Trophoblast cell (in vitro differentiated cells and primary cell): ENCODE data around the gene DCTPP1.

ENCODE experiments used
- DNase-seq, 2 donors: peaks; one replicate each; pipeline ENCODE4 v3.0.0-alpha.2; 2016
- H2AFZ ChIP-seq: 2 replicates; pipeline ENCODE4 v1.6.1; 2013; ENCODE audit warnings: low read length, moderate library complexity, mild to moderate bottlenecking; ENCODE audit not compliant: insufficient read depth, poor library complexity
- H2AK5ac ChIP-seq: 2 replicates; pipeline ENCODE4 v1.6.1; 2013; ENCODE audit warnings: mild to moderate bottlenecking, low read length
- H2BK120ac ChIP-seq: 2 replicates; pipeline ENCODE4 v1.6.1; 2013; ENCODE audit warnings: low read length, mild to moderate bottlenecking, moderate library complexity; ENCODE audit not compliant: insufficient read depth, poor library complexity
- H2BK12ac ChIP-seq: 2 replicates; pipeline ENCODE4 v1.6.1; 2013; ENCODE audit warnings: mild to moderate bottlenecking, low read length, moderate library complexity
- H2BK5ac ChIP-seq: 2 replicates; pipeline ENCODE4 v1.6.1; 2013; ENCODE audit warnings: low read length, low read depth, moderate library complexity, mild to moderate bottlenecking; ENCODE audit not compliant: poor library complexity
- H3K14ac ChIP-seq: 2 replicates; pipeline ENCODE4 v1.6.1; 2013; ENCODE audit warnings: mild to moderate bottlenecking, low read length
- H3K18ac ChIP-seq: 2 replicates; pipeline ENCODE4 v1.6.1; 2013; ENCODE audit warnings: mild to moderate bottlenecking, low read length
- H3K23ac ChIP-seq: 2 replicates; pipeline ENCODE4 v1.6.1; 2013; ENCODE audit warnings: low read length
- H3K27ac ChIP-seq: 2 replicates; pipeline ENCODE4 v1.5.1; 2013; ENCODE audit warnings: low read depth, mild to moderate bottlenecking, inconsistent platforms, low read length, moderate library complexity
- H3K27me3 ChIP-seq: 2 replicates; pipeline ENCODE4 v1.6.1; 2013; ENCODE audit warnings: inconsistent platforms, mild to moderate bottlenecking, low read length, moderate library complexity; ENCODE audit not compliant: insufficient read depth
- H3K36me3 ChIP-seq, 2 experiments: 1 replicate in 1 of 2; 2 replicates in 1 of 2; pipeline ENCODE4 v1.6.1; 2013; ENCODE audit warnings: low read length in 2 of 2, mild to moderate bottlenecking in 2 of 2, moderate library complexity in 1 of 2; ENCODE audit not compliant: insufficient read depth in 2 of 2, control insufficient read depth in 1 of 2
- H3K4ac ChIP-seq: 2 replicates; pipeline ENCODE4 v1.6.1; 2013; ENCODE audit warnings: low read depth, mild to moderate bottlenecking, low read length, moderate library complexity
- H3K4me1 ChIP-seq, 2 experiments: 1 replicate in 1 of 2; 2 replicates in 1 of 2; pipeline ENCODE4 v1.6.1; 2013; ENCODE audit warnings: low read length in 2 of 2, mild to moderate bottlenecking in 2 of 2, moderate library complexity in 1 of 2; ENCODE audit not compliant: insufficient read depth in 2 of 2, control insufficient read depth in 1 of 2
- H3K4me2 ChIP-seq: 2 replicates; pipeline ENCODE4 v1.6.1; 2013; ENCODE audit warnings: inconsistent platforms, mild to moderate bottlenecking, low read length, moderate library complexity
- H3K4me3 ChIP-seq: 2 replicates; pipeline ENCODE4 v1.5.1; 2013; ENCODE audit warnings: mild to moderate bottlenecking, low read depth, low read length, inconsistent platforms
- H3K79me1 ChIP-seq: one replicate; pipeline ENCODE4 v1.6.1; 2013; ENCODE audit warnings: low read length
- H3K79me2 ChIP-seq: 2 replicates; pipeline ENCODE4 v1.6.1; 2013; ENCODE audit warnings: low read length, mild to moderate bottlenecking; ENCODE audit not compliant: control insufficient read depth, insufficient read depth, poor library complexity
- H3K9ac ChIP-seq: 2 replicates; pipeline ENCODE4 v1.6.1; 2013; ENCODE audit warnings: mild to moderate bottlenecking, low read length
- H3K9me3 ChIP-seq: 2 replicates; pipeline ENCODE4 v1.6.1; 2013; ENCODE audit warnings: low read depth, mild to moderate bottlenecking, control low read depth, inconsistent platforms, low read length; ENCODE audit not compliant: insufficient read depth
- H4K12ac ChIP-seq: 2 replicates; pipeline ENCODE4 v1.6.1; 2013; ENCODE audit warnings: low read depth, mild to moderate bottlenecking, low read length, moderate library complexity
- H4K8ac ChIP-seq: 2 replicates; pipeline ENCODE4 v1.6.1; 2013; ENCODE audit warnings: low read depth, mild to moderate bottlenecking, low read length, moderate library complexity
- H4K91ac ChIP-seq: one replicate; pipeline ENCODE4 v1.6.1; 2013; ENCODE audit warnings: low read depth, mild to moderate bottlenecking, low read length, moderate library complexity
- WGBS: extraction: QIAGEN DNeasy Blood & Tissue Kit; methylation state at CpG from one replicate; pipeline ENCODE4 v1.1.7; 2013; ENCODE audit warnings: missing lambda C conversion rate; ENCODE audit not compliant: insufficient read length, insufficient coverage; ENCODE audit errors: extremely low coverage; 5-methylcytosine and 5-hydroxymethylcytosine counted together

The DCTPP1 gene

GRCh38 chr16:30439720-30440348 is 10.0 kb upstream of the DCTPP1 start:
- Histone ChIP-seq H3K4me3 (no peak overlapping the region), H3K9me3 (peaks cover 3% of the 10 kb centered on the region), H3K18ac (no peak overlapping the region), H3K23ac (no peak overlapping the region), H2BK5ac (no peak overlapping the region), H4K91ac (no peak overlapping the region), H3K9ac (no peak overlapping the region), H4K8ac (no peak overlapping the region), H3K4me2 (no peak overlapping the region), H2BK12ac (no peak overlapping the region), H3K79me1 (no peaks in the 10 kb centered on the region), H4K12ac (no peak overlapping the region), H2AFZ (no peak overlapping the region), H3K79me2 (peaks cover under 1% of the 10 kb centered on the region), H3K4ac (no peak overlapping the region), H3K27me3 (no peaks in the 10 kb centered on the region), H3K4me1 (peaks cover 2 to 3% of the 10 kb centered on the region in 2 experiments), H3K36me3 (no peaks in the 10 kb centered on the region), H2BK120ac (no peak overlapping the region), H3K14ac (no peak overlapping the region), H3K27ac (no peak overlapping the region), H2AK5ac (no peak overlapping the region)
- DNase-seq, result no peak
- WGBS, result no CpG with 5 or more reads among the region's 6 CpGs

GRCh38 chr16:30438835-30439234 is 9.0 kb upstream of the DCTPP1 start:
- H2AFZ ChIP-seq, result no peak overlapping the region
- no peak overlapping the region for H4K12ac ChIP-seq
- no peak overlapping the region for H2AK5ac ChIP-seq
- H3K9ac ChIP-seq, result no peak overlapping the region
- H3K36me3 ChIP-seq, result no peaks in the 10 kb centered on the region
- no peak overlapping the region for H4K91ac ChIP-seq
- no CpG with 5 or more reads among the region's 5 CpGs for WGBS
- no peak overlapping the region for H2BK5ac ChIP-seq
- no peak overlapping the region for H2BK120ac ChIP-seq
- H3K27me3 ChIP-seq, result no peaks in the 10 kb centered on the region
- H3K18ac ChIP-seq, result no peak overlapping the region
- no peaks in the 10 kb centered on the region for H3K79me2 ChIP-seq
- H2BK12ac ChIP-seq, result no peak overlapping the region
- H3K27ac ChIP-seq, result no peak overlapping the region
- H3K4ac ChIP-seq, result no peak overlapping the region
- no peak overlapping the region for H4K8ac ChIP-seq
- no peaks in the 10 kb centered on the region for H3K4me1 ChIP-seq
- H3K23ac ChIP-seq, result no peak overlapping the region
- no peak overlapping the region for H3K4me2 ChIP-seq
- H3K79me1 ChIP-seq, result no peaks in the 10 kb centered on the region
- no peak overlapping the region for H3K14ac ChIP-seq
- peaks cover 2% of the 10 kb centered on the region for H3K9me3 ChIP-seq
- H3K4me3 ChIP-seq, result no peak overlapping the region
- DNase-seq, result no peak

GRCh38 chr16:30437511-30438046 is 7.7 kb upstream of the DCTPP1 start:
- H3K79me2 ChIP-seq, result no peaks in the 10 kb centered on the region
- no peak overlapping the region for H4K12ac ChIP-seq
- no peak overlapping the region for H3K18ac ChIP-seq
- H3K27me3 ChIP-seq, result no peaks in the 10 kb centered on the region
- H2AK5ac ChIP-seq, result no peak overlapping the region
- no peak overlapping the region for H2BK5ac ChIP-seq
- H4K91ac ChIP-seq, result no peak overlapping the region
- no peak overlapping the region for H3K4ac ChIP-seq
- no peaks in the 10 kb centered on the region for H3K79me1 ChIP-seq
- H3K4me2 ChIP-seq, result no peak overlapping the region
- H3K4me1 ChIP-seq, result no peaks in the 10 kb centered on the region
- peaks cover 2% of the 10 kb centered on the region for H3K9me3 ChIP-seq
- H3K9ac ChIP-seq, result no peak overlapping the region
- H4K8ac ChIP-seq, result no peak overlapping the region
- no peak overlapping the region for H3K23ac ChIP-seq
- no CpG with 5 or more reads among the region's 3 CpGs for WGBS
- H2AFZ ChIP-seq, result no peak overlapping the region
- no peak for DNase-seq
- H3K36me3 ChIP-seq, result no peaks in the 10 kb centered on the region
- no peak overlapping the region for H2BK120ac ChIP-seq
- no peak overlapping the region for H3K27ac ChIP-seq
- H3K4me3 ChIP-seq, result no peak overlapping the region
- H2BK12ac ChIP-seq, result no peak overlapping the region
- no peak overlapping the region for H3K14ac ChIP-seq

- no peaks in the 10 kb centered on the region for H3K36me3 ChIP-seq
- H2AK5ac ChIP-seq, result no peak overlapping the region
- H4K8ac ChIP-seq, result no peak overlapping the region
- no peak overlapping the region for H3K9ac ChIP-seq
- H2BK5ac ChIP-seq, result no peak overlapping the region
- no peak overlapping the region for H3K14ac ChIP-seq
- H2BK12ac ChIP-seq, result no peak overlapping the region
- H3K23ac ChIP-seq, result no peak overlapping the region
- H3K18ac ChIP-seq, result no peak overlapping the region
- no peak overlapping the region for H2AFZ ChIP-seq
- no peaks in the 10 kb centered on the region for H3K27me3 ChIP-seq
- H3K4me1 ChIP-seq, result peaks cover 4% of the 10 kb centered on the region in 2 experiments
- H3K79me1 ChIP-seq, result no peaks in the 10 kb centered on the region
- H3K27ac ChIP-seq, result no peak overlapping the region
- no peak for DNase-seq
- no peaks in the 10 kb centered on the region for H3K79me2 ChIP-seq
- no peak overlapping the region for H4K12ac ChIP-seq
- H3K4me3 ChIP-seq, result no peak overlapping the region
- WGBS, result 100% methylated on average over 1 of the region's 4 CpGs
- H3K4me2 ChIP-seq, result no peak overlapping the region
- H3K9me3 ChIP-seq, result no peaks in the 10 kb centered on the region
- H2BK120ac ChIP-seq, result no peak overlapping the region
- H3K4ac ChIP-seq, result no peak overlapping the region
- H4K91ac ChIP-seq, result no peak overlapping the region
These were observed 5.0 kb upstream of the DCTPP1 start for GRCh38 chr16:30434852-30435251.
